Vagina (tissue), 2 donors: ENCODE measurements around the gene RSPO1. TPM values are rescaled to one million over a fixed set of nuclear protein-coding genes. Genes with fewer than 3 reads are reported as not detected.
"Not testable (repeated sequence)": the region's sequence is repeated elsewhere in the genome, so short reads cannot be mapped to it uniquely, and the experiment has no call there.

Experiments
- DNase-seq, 2 donors: peaks; one replicate each; pipeline ENCODE4 v3.0.0-alpha.2; 2017; ENCODE audit errors: extremely low spot score in 2 of 2
- H3K27ac ChIP-seq: fragments of 200-600 bp; sonication (generic); one replicate; pipeline ENCODE4 v1.5.1; 2019
- H3K27me3 ChIP-seq: fragments of 200-600 bp; sonication (generic); one replicate; pipeline ENCODE4 v1.5.1; 2019
- H3K36me3 ChIP-seq, 2 donors: fragments of 200-600 bp; sonication (generic); one replicate each; pipeline ENCODE4 v1.5.1; 2017 to 2019
- H3K4me1 ChIP-seq: fragments of 200-600 bp; sonication (generic); one replicate; pipeline ENCODE4 v1.5.1; 2019
- H3K4me3 ChIP-seq, 2 donors: fragments of 200-600 bp; sonication (generic); 1 replicate in 1 of 2; 2 replicates in 1 of 2; pipeline ENCODE4 v1.5.1; 2016 to 2019
- H3K9me3 ChIP-seq: fragments of 200-600 bp; sonication (generic); one replicate; pipeline ENCODE4 v1.5.1; 2019
- POLR2A ChIP-seq, 2 donors: fragments of 450-650 bp; IDR thresholded peaks; one replicate each; pipeline ENCODE4 v1.6.1; 2017; ENCODE audit warnings: antibody characterized with exemption in 2 of 2, mild to moderate bottlenecking in 2 of 2, moderate library complexity in 2 of 2
- POLR2AphosphoS5 ChIP-seq, 2 donors: sonication (generic); formaldehyde crosslinking; IDR thresholded peaks; one replicate each; pipeline ENCODE4 v1.9.0; 2017; ENCODE audit warnings: antibody characterized with exemption in 2 of 2, mild to moderate bottlenecking in 2 of 2, low read depth in 1 of 2; ENCODE audit not compliant: insufficient read depth in 1 of 2
- intact Hi-C: fragments of 100-400 bp; cut with DNase I; formaldehyde crosslinking; loops from one replicate; pipeline ENCODE4 v1.15.1; 2023
- total RNA-seq: library from RNA; depleted of rRNA; stranded (reverse); fragments of >200 nt; gene quantifications from one replicate; pipeline ENCODE4 v1.2.3, GENCODE V29; 2016
- TF ChIP-seq, protein P1 (sequence below), 3 experiments: fragments of 450-650 bp in 2 of 3; fragments of 200-600 bp in 1 of 3; sonication (generic) in 1 of 3; IDR thresholded peaks; one replicate each; pipeline ENCODE4 v1.5.1; 2017 to 2019; ENCODE audit warnings: antibody characterized with exemption in 3 of 3, mild to moderate bottlenecking in 2 of 3, moderate library complexity in 2 of 3

RSPO1 gene
- total RNA-seq, 1 donor from 2014 or later, result 23.3 TPM

DNA sequence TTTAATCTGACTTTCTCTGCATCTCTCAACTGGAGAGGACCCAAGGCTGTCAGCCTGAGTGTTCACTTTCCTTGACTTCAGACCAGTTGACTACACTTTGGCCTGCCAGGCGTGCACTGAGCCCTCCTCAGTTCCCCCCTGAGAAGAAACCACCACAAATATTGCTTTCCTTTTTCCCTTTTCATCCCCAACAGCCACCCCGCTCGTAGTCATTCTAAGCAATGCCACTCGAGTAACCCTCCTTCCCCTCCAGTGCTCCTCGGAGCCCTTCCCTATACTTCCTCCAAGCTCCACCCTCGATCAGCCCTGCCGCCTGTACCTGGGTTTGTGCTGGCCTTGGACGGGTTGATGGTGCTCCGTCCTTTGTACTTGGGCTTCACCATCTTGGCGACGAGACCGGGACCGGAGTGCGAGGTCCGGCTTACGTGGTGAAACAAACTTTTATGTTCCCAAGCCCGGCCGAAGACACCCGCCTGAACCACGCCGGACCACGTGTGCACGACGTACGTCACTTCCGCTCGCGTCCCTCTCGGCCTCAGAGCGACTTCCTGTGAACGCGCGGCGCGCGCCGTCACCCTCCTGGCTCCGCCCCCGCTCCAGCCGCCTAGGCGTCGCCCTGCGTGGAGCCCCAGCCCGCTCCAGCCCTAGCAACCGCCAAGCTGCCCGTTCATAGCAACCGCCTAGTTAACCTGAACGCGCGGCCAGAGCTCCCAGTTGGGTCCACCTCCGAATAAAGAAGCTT, 39.1 kb downstream of the RSPO1 start, which contains the start of gene GNL2:
Gene GNL2, minus strand, starts transcription at position 498 of the 742 bp plus-strand sequence. Its CDS starts 115 bp downstream, at position 383.
- DNase-seq, result peak in 1 of 2 donors; percentile 96
- Histone ChIP-seq H3K4me3 (peak within 1 kb of the TSS; percentile 71 to 78), H3K9me3 (no peaks in the 10 kb centered on the region), H3K4me1 (peaks cover 26% of the 10 kb centered on the region), H3K27me3 (no peaks in the 10 kb centered on the region), H3K36me3 (peaks cover 0 to 24% of the 10 kb centered on the region in 2 donors), H3K27ac (peak within 1 kb of the TSS; percentile 63)
- intact Hi-C loops, result loop anchor here (5.0 kb wide), 1 partner anchor 87 kb away; no protein-coding TSS in a partner anchor
- TF ChIP-seq POLR2AphosphoS5 (IDR thresholded peaks at IDR 0.05; ENCODE audit: insufficient read depth in 1 of 2, low read depth in 1 of 2) (peak; percentile 93 to 94), POLR2A (IDR thresholded peaks at IDR 0.05) (peak in 1 of 2 donors; percentile 53)
- TF ChIP-seq, protein P1, sequence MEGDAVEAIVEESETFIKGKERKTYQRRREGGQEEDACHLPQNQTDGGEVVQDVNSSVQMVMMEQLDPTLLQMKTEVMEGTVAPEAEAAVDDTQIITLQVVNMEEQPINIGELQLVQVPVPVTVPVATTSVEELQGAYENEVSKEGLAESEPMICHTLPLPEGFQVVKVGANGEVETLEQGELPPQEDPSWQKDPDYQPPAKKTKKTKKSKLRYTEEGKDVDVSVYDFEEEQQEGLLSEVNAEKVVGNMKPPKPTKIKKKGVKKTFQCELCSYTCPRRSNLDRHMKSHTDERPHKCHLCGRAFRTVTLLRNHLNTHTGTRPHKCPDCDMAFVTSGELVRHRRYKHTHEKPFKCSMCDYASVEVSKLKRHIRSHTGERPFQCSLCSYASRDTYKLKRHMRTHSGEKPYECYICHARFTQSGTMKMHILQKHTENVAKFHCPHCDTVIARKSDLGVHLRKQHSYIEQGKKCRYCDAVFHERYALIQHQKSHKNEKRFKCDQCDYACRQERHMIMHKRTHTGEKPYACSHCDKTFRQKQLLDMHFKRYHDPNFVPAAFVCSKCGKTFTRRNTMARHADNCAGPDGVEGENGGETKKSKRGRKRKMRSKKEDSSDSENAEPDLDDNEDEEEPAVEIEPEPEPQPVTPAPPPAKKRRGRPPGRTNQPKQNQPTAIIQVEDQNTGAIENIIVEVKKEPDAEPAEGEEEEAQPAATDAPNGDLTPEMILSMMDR (IDR thresholded peaks at IDR 0.05), result no peak

DNA sequence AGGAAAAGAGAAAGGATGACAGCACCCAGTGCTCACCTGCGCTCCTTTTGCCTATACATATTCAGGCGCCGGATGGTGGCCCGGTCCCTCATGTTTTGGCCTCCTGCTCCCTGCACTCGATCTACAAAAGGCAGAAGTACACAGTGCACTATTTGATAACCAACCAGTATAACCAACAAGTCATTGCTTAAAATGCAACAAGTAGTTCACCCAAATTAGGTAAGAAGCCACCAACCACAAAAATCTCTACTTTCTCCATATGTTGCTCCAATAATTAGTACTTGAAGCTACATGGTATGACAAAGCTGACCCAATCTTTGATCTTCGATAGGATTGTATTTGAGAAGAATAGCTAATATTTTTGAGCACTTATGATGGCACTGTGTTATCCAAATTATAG, 41.0 kb downstream of the RSPO1 start:
- intact Hi-C loops, result no loop called here
- H3K9me3 ChIP-seq, result no peaks in the 10 kb centered on the region
- H3K4me3 ChIP-seq, result no peak overlapping the region
- TF ChIP-seq, protein P1 (IDR thresholded peaks at IDR 0.05), result no peak
- no peak for TF ChIP-seq POLR2AphosphoS5 (IDR thresholded peaks at IDR 0.05; ENCODE audit: insufficient read depth in 1 of 2, low read depth in 1 of 2)
- H3K36me3 ChIP-seq, result peaks cover 0 to 43% of the 10 kb centered on the region in 2 donors
- peaks cover 26% of the 10 kb centered on the region for H3K4me1 ChIP-seq
- H3K27me3 ChIP-seq, result no peaks in the 10 kb centered on the region
- DNase-seq, result no peak
- H3K27ac ChIP-seq, result no peak overlapping the region

DNA sequence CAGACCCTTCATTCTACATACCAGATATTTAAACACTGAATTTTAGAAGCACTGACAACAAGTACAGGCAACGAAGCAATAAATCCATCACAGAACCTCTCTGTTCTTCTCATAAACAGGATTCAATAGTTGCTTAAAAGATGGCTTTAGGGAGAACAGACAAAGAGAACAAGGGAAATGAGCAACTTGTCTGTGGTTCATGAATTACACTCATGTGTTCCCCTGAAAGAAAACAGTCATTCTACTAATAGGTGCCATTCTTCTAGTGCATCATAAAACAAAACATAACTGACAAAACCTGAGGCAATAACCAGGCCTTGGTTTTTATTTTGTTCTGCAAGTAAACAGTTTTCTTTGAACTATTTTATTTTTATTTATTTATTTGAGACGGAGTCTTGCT, 45.8 kb downstream of the RSPO1 start:
- no peak for DNase-seq
- H3K36me3 ChIP-seq, result peaks cover 0 to 83% of the 10 kb centered on the region in 2 donors
- no peaks in the 10 kb centered on the region for H3K27me3 ChIP-seq
- no peak overlapping the region for H3K27ac ChIP-seq
- intact Hi-C loops, result no loop called here
- TF ChIP-seq, protein P1 (IDR thresholded peaks at IDR 0.05), result no peak
- TF ChIP-seq POLR2AphosphoS5 (IDR thresholded peaks at IDR 0.05; ENCODE audit: insufficient read depth in 1 of 2, low read depth in 1 of 2) (no peak), POLR2A (IDR thresholded peaks at IDR 0.05) (no peak)
- peaks cover 4% of the 10 kb centered on the region for H3K4me1 ChIP-seq
- no peaks in the 10 kb centered on the region for H3K9me3 ChIP-seq
- H3K4me3 ChIP-seq, result no peak overlapping the region

DNA sequence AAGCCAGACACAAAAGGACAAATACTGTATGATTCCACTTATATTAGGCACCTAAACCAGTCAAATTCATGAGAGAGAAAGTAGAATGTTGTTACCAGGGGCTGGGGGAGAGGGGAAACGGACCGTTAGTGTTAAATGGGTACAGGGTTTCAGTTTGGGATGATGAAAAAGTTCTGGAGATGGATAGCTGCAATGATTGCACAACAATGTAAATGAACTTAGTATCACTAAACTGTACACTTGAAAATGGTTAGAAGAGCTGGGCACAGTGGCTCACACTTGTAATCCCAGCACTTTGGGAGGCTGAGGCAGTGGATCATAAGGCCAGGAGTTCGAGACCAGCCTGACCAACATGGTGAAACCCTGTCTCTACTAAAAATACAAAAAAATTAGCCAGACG, 50.1 kb downstream of the RSPO1 start:
- intact Hi-C loops, H3K9me3 ChIP-seq, H3K4me3 ChIP-seq, H3K4me1 ChIP-seq, H3K27me3 ChIP-seq, H3K27ac ChIP-seq, DNase-seq: not testable (repeated sequence)
- peaks cover 0 to 78% of the 10 kb centered on the region in 2 donors for H3K36me3 ChIP-seq

DNA sequence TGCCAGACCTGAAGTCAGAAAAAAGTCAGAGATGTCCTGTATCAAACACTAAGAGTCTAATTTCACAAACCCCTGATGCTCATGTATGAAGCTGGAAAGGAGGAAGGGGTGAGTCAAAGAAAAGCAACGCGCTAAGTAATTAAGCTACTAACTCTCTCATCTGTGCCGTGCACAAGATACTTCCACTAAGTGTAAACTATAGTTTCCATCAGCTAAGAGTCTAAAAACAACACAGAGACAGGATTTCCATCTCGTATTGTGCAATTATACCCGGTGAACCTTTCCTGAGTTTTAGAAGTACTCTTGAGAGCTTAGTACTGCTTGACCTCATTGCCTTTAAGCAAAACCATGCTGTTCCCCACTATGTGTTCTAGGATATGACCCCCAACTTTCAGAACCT, 59.0 kb downstream of the RSPO1 start:
- no peak overlapping the region for H3K27ac ChIP-seq
- H3K9me3 ChIP-seq, result no peaks in the 10 kb centered on the region
- intact Hi-C loops, result no loop called here
- DNase-seq, result no peak
- TF ChIP-seq POLR2A (IDR thresholded peaks at IDR 0.05), result no peak
- TF ChIP-seq, protein P1 (IDR thresholded peaks at IDR 0.05), result no peak
- TF ChIP-seq POLR2AphosphoS5 (IDR thresholded peaks at IDR 0.05; ENCODE audit: insufficient read depth in 1 of 2, low read depth in 1 of 2), result no peak
- H3K4me3 ChIP-seq, result no peak overlapping the region
- H3K4me1 ChIP-seq, result no peaks in the 10 kb centered on the region
- H3K36me3 ChIP-seq, result peaks cover 0 to 70% of the 10 kb centered on the region in 2 donors
- H3K27me3 ChIP-seq, result no peaks in the 10 kb centered on the region
